Astrocyte (in vitro differentiated cells and primary cell): ENCODE measurements around the gene SYNE1. TPM values are rescaled to one million over a fixed set of nuclear protein-coding genes. Genes with fewer than 3 reads are reported as not detected.

Experiments used
- DNase-seq: peaks from one replicate; pipeline ENCODE4 v3.0.0-alpha.2; 2010; ENCODE audit warnings: low read depth
- FAIRE-seq: peaks from 2 replicates; lab custom pipeline; 2011; peaks lifted over from hg19 to GRCh38; lab: Jason Lieb, UNC
- H2AFZ ChIP-seq: 2 replicates; pipeline ENCODE4 v1.6.0; 2012; ENCODE audit warnings: low read depth, low read length, inconsistent platforms
- H3K27ac ChIP-seq: 2 replicates; pipeline ENCODE4 v1.5.1; 2011; ENCODE audit warnings: low read depth, low read length, inconsistent platforms
- H3K27me3 ChIP-seq: 2 replicates; pipeline ENCODE4 v1.6.0; 2011; ENCODE audit warnings: low read length, inconsistent platforms; ENCODE audit not compliant: insufficient read depth
- H3K36me3 ChIP-seq: 2 replicates; pipeline ENCODE4 v1.5.1; 2011; ENCODE audit warnings: low read length, inconsistent platforms; ENCODE audit not compliant: insufficient read depth
- H3K4me1 ChIP-seq: 2 replicates; pipeline ENCODE4 v1.5.1; 2011; ENCODE audit warnings: low read length, inconsistent platforms; ENCODE audit not compliant: insufficient read depth
- H3K4me2 ChIP-seq: 2 replicates; pipeline ENCODE4 v1.6.0; 2012; ENCODE audit warnings: low read length, inconsistent platforms
- H3K4me3 ChIP-seq: 2 replicates; pipeline ENCODE4 v1.5.1; 2011; ENCODE audit warnings: low read depth, mild to moderate bottlenecking, low read length, inconsistent platforms; ENCODE audit not compliant: insufficient read depth
- H3K79me2 ChIP-seq: 2 replicates; pipeline ENCODE4 v1.6.0; 2012; ENCODE audit warnings: mild to moderate bottlenecking, low read length, inconsistent platforms; ENCODE audit not compliant: insufficient read depth
- H3K9ac ChIP-seq: 2 replicates; pipeline ENCODE4 v1.6.0; 2012; ENCODE audit warnings: mild to moderate bottlenecking, low read length, inconsistent platforms
- H3K9me3 ChIP-seq: 2 replicates; pipeline ENCODE4 v1.5.1; 2012; ENCODE audit warnings: low read depth, mild to moderate bottlenecking, low read length, inconsistent platforms; ENCODE audit not compliant: insufficient read depth
- H4K20me1 ChIP-seq: 2 replicates; pipeline ENCODE4 v1.6.0; 2012; ENCODE audit warnings: low read length, inconsistent platforms; ENCODE audit not compliant: insufficient read depth
- H3K27ac Mint-ChIP-seq: one replicate; pipeline ENCODE4 v1.8.0; 2021; ENCODE audit warnings: mild to moderate bottlenecking, mixed read lengths; ENCODE audit not compliant: unreplicated experiment
- H3K27me3 Mint-ChIP-seq: one replicate; pipeline ENCODE4 v1.8.0; 2021; ENCODE audit warnings: low read depth, mixed read lengths; ENCODE audit not compliant: unreplicated experiment
- H3K36me3 Mint-ChIP-seq: one replicate; pipeline ENCODE4 v1.8.0; 2021; ENCODE audit warnings: low read depth, mixed read lengths; ENCODE audit not compliant: unreplicated experiment
- H3K4me1 Mint-ChIP-seq: one replicate; pipeline ENCODE4 v1.8.0; 2021; ENCODE audit warnings: low read depth, mixed read lengths; ENCODE audit not compliant: unreplicated experiment
- H3K4me3 Mint-ChIP-seq: one replicate; pipeline ENCODE4 v1.8.0; 2021; ENCODE audit warnings: mild to moderate bottlenecking, moderate library complexity, mixed read lengths; ENCODE audit not compliant: unreplicated experiment
- H3K9me3 Mint-ChIP-seq: one replicate; pipeline ENCODE4 v1.8.0; 2021; ENCODE audit warnings: mild to moderate bottlenecking, mixed read lengths; ENCODE audit not compliant: unreplicated experiment
- CTCF ChIP-seq: IDR thresholded peaks from 2 replicates; pipeline ENCODE4 v1.5.1; 2011; ENCODE audit warnings: low read depth, mild to moderate bottlenecking, inconsistent platforms, low read length, moderate library complexity; ENCODE audit not compliant: insufficient read depth
- EZH2 ChIP-seq: IDR thresholded peaks from 2 replicates; pipeline ENCODE4 v1.6.1; 2012; ENCODE audit warnings: mild to moderate bottlenecking, low read length, inconsistent platforms; ENCODE audit not compliant: insufficient read depth
- total RNA-seq: library from RNA; stranded (reverse); gene quantifications from 2 replicates; pipeline ENCODE4 v1.2.1, GENCODE V29; 2021

Gene SYNE1
- total RNA-seq, 1 donor from 2014 or later: 66.5 TPM

GRCh38 chr6:152308306-152308705, 328.9 kb downstream of the SYNE1 start:
- Histone ChIP-seq H2AFZ (no peak overlapping the region), H4K20me1 (no peaks in the 10 kb centered on the region), H3K9ac (no peak overlapping the region), H3K4me3 (no peak overlapping the region), H3K4me1 (peaks cover 2% of the 10 kb centered on the region), H3K27ac (no peak overlapping the region), H3K27me3 (no peaks in the 10 kb centered on the region), H3K36me3 (peaks cover 32% of the 10 kb centered on the region), H3K79me2 (no peaks in the 10 kb centered on the region), H3K9me3 (no peaks in the 10 kb centered on the region), H3K4me2 (no peak overlapping the region)
- Mint-ChIP-seq H3K9me3 (no peaks in the 10 kb centered on the region), H3K4me1 (no peaks in the 10 kb centered on the region), H3K4me3 (no peak overlapping the region), H3K27ac (no peak overlapping the region), H3K27me3 (no peaks in the 10 kb centered on the region), H3K36me3 (peaks cover 16% of the 10 kb centered on the region)
- FAIRE-seq (no peak), DNase-seq (no peak)
- TF ChIP-seq EZH2: no peak
- TF ChIP-seq CTCF: no peak

- no peak for DNase-seq
- Histone ChIP-seq H3K9me3 (no peaks in the 10 kb centered on the region), H3K79me2 (peaks cover 6% of the 10 kb centered on the region), H3K27me3 (no peaks in the 10 kb centered on the region), H3K36me3 (peaks cover 28% of the 10 kb centered on the region), H4K20me1 (no peaks in the 10 kb centered on the region), H3K4me1 (peaks cover 5% of the 10 kb centered on the region), H3K4me3 (no peak overlapping the region), H3K4me2 (no peak overlapping the region), H2AFZ (no peak overlapping the region), H3K27ac (no peak overlapping the region), H3K9ac (no peak overlapping the region)
- no peak for FAIRE-seq
- Mint-ChIP-seq H3K27ac (no peak overlapping the region), H3K36me3 (peaks cover 16% of the 10 kb centered on the region), H3K4me1 (peaks cover 8% of the 10 kb centered on the region), H3K4me3 (no peak overlapping the region), H3K27me3 (no peaks in the 10 kb centered on the region), H3K9me3 (no peaks in the 10 kb centered on the region)
- TF ChIP-seq CTCF (no peak), EZH2 (no peak)
These were observed 331.5 kb downstream of the SYNE1 start for GRCh38 chr6:152305672-152306071.

- Mint-ChIP-seq H3K27me3 (no peaks in the 10 kb centered on the region), H3K9me3 (no peaks in the 10 kb centered on the region), H3K4me1 (peaks cover 13% of the 10 kb centered on the region), H3K36me3 (peaks cover 6% of the 10 kb centered on the region), H3K4me3 (peak overlapping the region; percentile 94), H3K27ac (peak overlapping the region; percentile 81)
- H2AFZ ChIP-seq: peak overlapping the region; percentile 85
- peak overlapping the region; percentile 90 for H3K4me2 ChIP-seq
- H3K79me2 ChIP-seq: peaks cover 14% of the 10 kb centered on the region
- no peaks in the 10 kb centered on the region for H3K27me3 ChIP-seq
- H3K9ac ChIP-seq: peak overlapping the region; percentile 84
- DNase-seq (peak; percentile 84), FAIRE-seq (peak; percentile 20)
- no peak for TF ChIP-seq EZH2
- TF ChIP-seq CTCF: peak; percentile 37
- H3K4me1 ChIP-seq: peaks cover 9% of the 10 kb centered on the region
- peak overlapping the region; percentile 82 for H3K4me3 ChIP-seq
- H3K36me3 ChIP-seq: peaks cover 27% of the 10 kb centered on the region
- no peaks in the 10 kb centered on the region for H3K9me3 ChIP-seq
- H3K27ac ChIP-seq: peak overlapping the region; percentile 86
- H4K20me1 ChIP-seq: no peaks in the 10 kb centered on the region
These were observed 335.2 kb downstream of the SYNE1 start for GRCh38 chr6:152301765-152302568.
